IPS DF 6.9 (cell line): ENCODE results near the gene SLC27A3.

ENCODE experiments used
- DNase-seq: peaks from one replicate; pipeline ENCODE4 v3.0.0-alpha.2; 2013; ENCODE audit warnings: low read depth, low spot score
- H3K27ac ChIP-seq: one replicate; pipeline ENCODE4 v1.5.1; 2013; ENCODE audit warnings: low read length, control low read depth
- H3K27me3 ChIP-seq: 2 replicates; pipeline ENCODE4 v1.6.1; 2013; ENCODE audit warnings: mild to moderate bottlenecking, low read length; ENCODE audit not compliant: control insufficient read depth, insufficient read depth
- H3K36me3 ChIP-seq: 2 replicates; pipeline ENCODE4 v1.6.1; 2013; ENCODE audit warnings: low read length; ENCODE audit not compliant: control insufficient read depth, insufficient read depth
- H3K4me1 ChIP-seq: 2 replicates; pipeline ENCODE4 v1.6.1; 2013; ENCODE audit warnings: low read length; ENCODE audit not compliant: control insufficient read depth, insufficient read depth
- H3K4me3 ChIP-seq: 2 replicates; pipeline ENCODE4 v1.5.1; 2013; ENCODE audit warnings: mild to moderate bottlenecking, low read length
- H3K9me3 ChIP-seq: 2 replicates; pipeline ENCODE4 v1.6.1; 2013; ENCODE audit warnings: low read length, inconsistent platforms; ENCODE audit not compliant: control insufficient read depth, insufficient read depth
- WGBS: extraction: QIAGEN DNeasy Blood & Tissue Kit; methylation state at CpG from one replicate; pipeline ENCODE4 v1.1.7; 2013; ENCODE audit warnings: mixed read lengths, missing lambda C conversion rate; ENCODE audit not compliant: insufficient read length, insufficient coverage; 5-methylcytosine and 5-hydroxymethylcytosine counted together

The SLC27A3 gene

DNA sequence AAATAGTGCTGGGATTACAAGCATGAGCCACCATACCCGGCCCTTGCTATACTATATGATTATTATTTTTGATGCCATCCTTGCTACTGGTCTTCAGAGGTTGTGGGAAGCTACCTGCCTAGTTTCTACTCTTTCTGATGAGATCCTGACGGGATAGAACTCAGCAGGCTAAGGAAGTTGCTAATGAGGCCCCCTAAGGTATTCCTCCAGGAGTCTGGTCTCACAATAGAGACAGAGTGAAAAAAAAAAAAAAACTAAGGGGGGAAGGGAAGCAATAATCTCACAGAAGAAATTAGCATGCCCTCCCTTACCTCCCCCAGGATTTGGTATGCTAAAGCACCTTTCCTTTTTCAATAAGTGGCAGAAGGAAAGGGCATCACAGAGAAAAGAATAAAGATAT is 29.8 kb upstream of the SLC27A3 start:
- H3K27ac ChIP-seq = no peak overlapping the region
- H3K9me3 ChIP-seq = no peaks in the 10 kb centered on the region
- no peaks in the 10 kb centered on the region for H3K27me3 ChIP-seq
- DNase-seq = peak; percentile 60
- H3K36me3 ChIP-seq = peaks cover 8% of the 10 kb centered on the region; the same call in 1 of the 2 replicates
- peaks cover 3% of the 10 kb centered on the region; the same call in 1 of the 2 replicates for H3K4me1 ChIP-seq
- no peak overlapping the region for H3K4me3 ChIP-seq
- WGBS = no CpG with 5 or more reads among the region's 2 CpGs

DNA sequence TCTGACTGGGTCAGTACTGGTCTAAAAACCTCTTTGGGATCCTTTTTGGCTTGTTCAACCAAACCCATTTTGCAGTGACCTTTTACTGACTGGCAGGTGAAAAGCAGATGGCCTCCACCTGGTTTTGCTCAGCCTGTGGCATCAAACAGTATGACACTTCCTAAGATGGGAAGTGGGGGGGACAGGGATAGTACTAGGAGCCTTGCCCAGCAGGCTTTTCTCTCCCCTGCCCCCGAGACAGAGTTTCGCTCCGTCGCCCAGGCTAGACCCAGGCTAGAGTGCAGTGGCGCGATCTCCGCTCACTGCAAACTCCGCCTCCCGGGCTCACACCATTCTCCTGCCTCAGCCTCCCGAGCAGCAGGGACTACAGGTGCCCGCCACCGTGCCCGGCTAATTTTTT is 29.0 kb upstream of the SLC27A3 start:
- WGBS = no CpG with 5 or more reads among the region's 13 CpGs

DNA sequence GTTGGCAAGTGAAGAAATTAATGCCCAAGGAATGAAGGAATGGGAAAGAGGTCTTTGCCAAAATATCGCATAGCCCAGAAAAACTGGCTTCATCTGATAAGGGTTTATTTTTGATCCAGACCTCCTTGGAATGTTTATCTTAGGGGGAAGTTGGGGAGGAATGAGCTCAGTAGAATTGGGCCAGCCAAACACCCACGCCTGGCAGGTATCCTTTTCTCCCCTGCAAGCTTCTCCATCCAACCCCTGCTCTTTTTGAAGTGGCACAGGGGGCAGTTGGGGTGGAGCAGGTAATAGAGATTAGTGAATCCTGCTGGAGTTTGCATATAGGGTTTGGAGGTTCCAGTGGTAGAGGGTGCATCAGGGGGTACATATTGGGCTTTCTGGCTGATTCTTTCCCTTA is 26.3 kb upstream of the SLC27A3 start:
- no peaks in the 10 kb centered on the region for H3K9me3 ChIP-seq
- DNase-seq = no peak
- no CpG with 5 or more reads among the region's 2 CpGs for WGBS

More for the DNA sequence above, 29.0 kb upstream of the SLC27A3 start:
- no peak overlapping the region for H3K4me3 ChIP-seq
- H3K36me3 ChIP-seq = peaks cover 8% of the 10 kb centered on the region; the same call in 1 of the 2 replicates
- no peaks in the 10 kb centered on the region for H3K27me3 ChIP-seq
- DNase-seq = no peak
- H3K9me3 ChIP-seq = no peaks in the 10 kb centered on the region
- peak overlapping the region; percentile 81 for H3K27ac ChIP-seq
- H3K4me1 ChIP-seq = peaks cover 3% of the 10 kb centered on the region; the same call in 1 of the 2 replicates

GRCh38 chr1:153749408-153750005 is 25.7 kb upstream of the SLC27A3 start:
- DNase-seq = no peak
- H3K27ac ChIP-seq = no peak overlapping the region
- no peaks in the 10 kb centered on the region for H3K9me3 ChIP-seq
- no peak overlapping the region for H3K4me3 ChIP-seq
- WGBS = no CpG with 5 or more reads among the region's 6 CpGs
- no peaks in the 10 kb centered on the region for H3K27me3 ChIP-seq
- peaks cover 2% of the 10 kb centered on the region; the same call in 1 of the 2 replicates for H3K4me1 ChIP-seq
- H3K36me3 ChIP-seq = peaks cover 19% of the 10 kb centered on the region; the same call in 1 of the 2 replicates

More for the DNA sequence above, 26.3 kb upstream of the SLC27A3 start:
- Histone ChIP-seq H3K4me3 (no peak overlapping the region), H3K4me1 (peaks cover 2% of the 10 kb centered on the region; the same call in 1 of the 2 replicates), H3K27me3 (no peaks in the 10 kb centered on the region), H3K27ac (no peak overlapping the region), H3K36me3 (peaks cover 16% of the 10 kb centered on the region; the same call in 1 of the 2 replicates)

GRCh38 chr1:153750026-153750995 is 24.9 kb upstream of the SLC27A3 start:
- Histone ChIP-seq H3K4me1 (peaks cover 2% of the 10 kb centered on the region; the same call in 1 of the 2 replicates), H3K27me3 (no peaks in the 10 kb centered on the region), H3K4me3 (no peak overlapping the region), H3K27ac (no peak overlapping the region), H3K9me3 (no peaks in the 10 kb centered on the region), H3K36me3 (peaks cover 21% of the 10 kb centered on the region; the same call in 1 of the 2 replicates)
- DNase-seq = no peak
- no CpG with 5 or more reads among the region's 6 CpGs for WGBS

GRCh38 chr1:153752072-153752471 is 23.1 kb upstream of the SLC27A3 start:
- no peaks in the 10 kb centered on the region for H3K4me1 ChIP-seq
- WGBS = no CpG with 5 or more reads among the region's 2 CpGs
- H3K27me3 ChIP-seq = no peaks in the 10 kb centered on the region
- no peak for DNase-seq
- no peak overlapping the region for H3K4me3 ChIP-seq
- H3K9me3 ChIP-seq = no peaks in the 10 kb centered on the region
- H3K27ac ChIP-seq = no peak overlapping the region
- H3K36me3 ChIP-seq = peaks cover 21% of the 10 kb centered on the region; the same call in 1 of the 2 replicates

DNA sequence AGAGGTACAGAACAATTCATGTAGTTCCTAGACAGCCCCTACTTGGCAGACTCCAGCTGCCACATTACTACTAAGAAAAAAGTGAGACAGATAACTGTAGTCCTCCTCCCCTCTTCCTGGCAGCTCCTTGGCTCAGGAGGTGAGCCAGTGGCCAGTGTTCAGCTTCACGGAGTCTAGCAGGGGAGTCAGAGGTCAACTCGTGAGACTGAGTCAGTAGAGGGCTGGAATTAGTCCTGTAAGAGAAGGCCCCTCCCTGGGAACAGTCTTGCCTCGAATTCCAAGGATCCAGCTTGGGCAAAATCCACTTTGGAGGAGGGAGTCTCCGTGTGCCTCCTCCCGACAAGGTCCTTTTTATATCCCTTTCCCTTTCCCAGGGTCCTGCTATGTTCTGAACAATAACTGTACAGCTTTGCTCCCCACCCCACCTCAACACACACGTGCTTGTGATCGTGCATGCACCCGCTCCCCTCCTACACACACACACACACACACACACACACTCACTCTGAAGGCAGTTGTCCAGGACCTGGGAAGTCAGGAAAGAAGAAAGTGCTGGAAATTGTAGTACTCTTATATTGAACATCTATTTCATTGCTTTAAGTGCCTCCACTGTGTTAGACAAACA is 22.5 kb upstream of the SLC27A3 start:
- H3K36me3 ChIP-seq = peaks cover 25% of the 10 kb centered on the region
- no peaks in the 10 kb centered on the region for H3K9me3 ChIP-seq
- no peaks in the 10 kb centered on the region for H3K27me3 ChIP-seq
- no CpG with 5 or more reads among the region's 8 CpGs for WGBS
- no peak overlapping the region for H3K4me3 ChIP-seq
- H3K4me1 ChIP-seq = no peaks in the 10 kb centered on the region
- no peak for DNase-seq
- H3K27ac ChIP-seq = no peak overlapping the region

DNA sequence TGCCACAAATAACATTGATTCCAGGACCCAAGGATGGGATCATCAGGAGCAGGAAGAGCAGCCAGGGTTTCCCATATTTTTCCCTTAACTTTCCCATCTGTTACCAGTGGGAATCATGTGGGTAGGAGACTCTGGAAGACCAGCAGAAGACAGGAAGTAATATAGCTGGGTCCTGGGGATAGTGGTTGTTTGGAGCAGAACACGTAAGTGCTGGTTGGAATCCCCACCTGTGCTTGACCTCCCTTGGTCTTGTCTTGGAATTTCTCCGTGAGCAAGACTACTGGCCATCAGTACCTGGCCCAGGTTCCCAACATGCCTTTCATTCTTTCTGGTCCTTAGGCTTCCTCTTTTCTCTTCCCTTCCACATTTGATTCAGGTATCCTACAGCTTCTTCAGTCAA is 20.9 kb upstream of the SLC27A3 start:
- peaks cover 32% of the 10 kb centered on the region for H3K36me3 ChIP-seq
- no peak for DNase-seq
- H3K4me1 ChIP-seq = no peaks in the 10 kb centered on the region
- H3K9me3 ChIP-seq = no peaks in the 10 kb centered on the region
- H3K27me3 ChIP-seq = no peaks in the 10 kb centered on the region
- H3K27ac ChIP-seq = no peak overlapping the region
- WGBS = no CpG with 5 or more reads among the region's 2 CpGs
- H3K4me3 ChIP-seq = no peak overlapping the region

DNA sequence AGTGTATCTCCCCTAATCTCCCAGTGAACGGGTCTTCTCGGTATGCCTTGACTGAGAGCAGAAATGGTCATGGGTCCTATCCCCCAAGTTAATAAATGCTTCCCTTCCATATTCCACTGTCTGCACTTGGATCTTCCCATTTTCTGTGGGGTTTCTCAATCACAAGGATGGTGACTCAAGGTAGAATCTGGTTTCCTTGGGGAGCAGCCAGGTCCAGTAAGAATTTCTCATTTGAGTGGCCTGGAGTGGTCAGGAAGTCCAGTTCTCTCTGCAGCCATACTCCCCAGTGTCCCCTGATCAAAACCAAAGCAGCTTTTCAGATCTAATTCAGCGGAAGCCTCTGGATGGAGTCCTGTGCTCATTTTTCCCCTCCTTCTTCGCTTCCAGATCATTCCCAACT is 14.8 kb upstream of the SLC27A3 start:
- no peak overlapping the region for H3K4me3 ChIP-seq
- no peaks in the 10 kb centered on the region for H3K4me1 ChIP-seq
- DNase-seq = no peak
- no CpG with 5 or more reads among the region's 4 CpGs for WGBS
- H3K36me3 ChIP-seq = peaks cover 29% of the 10 kb centered on the region
- no peaks in the 10 kb centered on the region for H3K9me3 ChIP-seq
- no peak overlapping the region for H3K27ac ChIP-seq
- no peaks in the 10 kb centered on the region for H3K27me3 ChIP-seq
